Activated CD4-positive, alpha-beta T cell treated with anti-CD3 and anti-CD28 coated beads, Interleukin-2, amount 10 ng/mL, durations not matched to agents 24 days and 14 days (primary cell): Measurements from ENCODE around the gene ECE1. TPM values are rescaled to one million over a fixed set of nuclear protein-coding genes. Genes with fewer than 3 reads are reported as not detected.

Experiments
- DNase-seq: peaks from one replicate; pipeline ENCODE4 v3.0.0; 2022
- H3K27ac Mint-ChIP-seq: one replicate; pipeline ENCODE4 v1.8.0; 2022; ENCODE audit warnings: mild to moderate bottlenecking, mixed read lengths
- H3K27me3 Mint-ChIP-seq: one replicate; pipeline ENCODE4 v1.8.0; 2022; ENCODE audit warnings: mixed read lengths
- H3K36me3 Mint-ChIP-seq: one replicate; pipeline ENCODE4 v1.8.0; 2022; ENCODE audit warnings: low read depth, mild to moderate bottlenecking, mixed read lengths
- H3K4me1 Mint-ChIP-seq: one replicate; pipeline ENCODE4 v1.8.0; 2021; ENCODE audit warnings: mixed read lengths
- H3K4me3 Mint-ChIP-seq: one replicate; pipeline ENCODE4 v1.8.0; 2022; ENCODE audit warnings: mild to moderate bottlenecking, moderate library complexity, mixed read lengths
- H3K9me3 Mint-ChIP-seq: one replicate; pipeline ENCODE4 v1.8.0; 2021; ENCODE audit warnings: mixed read lengths
- intact Hi-C: fragments of 100-400 bp; cut with micrococcal nuclease; formaldehyde crosslinking; loops from one replicate; pipeline ENCODE4 v1.15.1; 2023
- total RNA-seq: library from RNA; stranded (reverse); gene quantifications from 2 replicates; pipeline ENCODE4 v1.2.3, GENCODE V29; 2022

ECE1 gene
- total RNA-seq, 1 donor from 2014 or later = 134 TPM

- H3K4me3 Mint-ChIP-seq = no peak overlapping the region
- peaks cover 16% of the 10 kb centered on the region for H3K4me1 Mint-ChIP-seq
- intact Hi-C loops = no loop called here
- no peak overlapping the region for H3K27ac Mint-ChIP-seq
- DNase-seq = no peak
- H3K27me3 Mint-ChIP-seq = no peaks in the 10 kb centered on the region
- H3K36me3 Mint-ChIP-seq = peaks cover 69% of the 10 kb centered on the region
- H3K9me3 Mint-ChIP-seq = no peaks in the 10 kb centered on the region
These were observed 21.7 kb downstream of the ECE1 start for GRCh38 chr1:21268281-21269239.

GRCh38 chr1:21267191-21268077 is 22.8 kb downstream of the ECE1 start:
- no peak overlapping the region for H3K4me3 Mint-ChIP-seq
- H3K27me3 Mint-ChIP-seq = no peaks in the 10 kb centered on the region
- H3K36me3 Mint-ChIP-seq = peaks cover 62% of the 10 kb centered on the region
- peak overlapping the region; percentile 68 for H3K27ac Mint-ChIP-seq
- DNase-seq = no peak
- H3K4me1 Mint-ChIP-seq = peaks cover 20% of the 10 kb centered on the region
- intact Hi-C loops = no loop called here
- no peaks in the 10 kb centered on the region for H3K9me3 Mint-ChIP-seq

GRCh38 chr1:21266119-21266774 is 24.0 kb downstream of the ECE1 start:
- peaks cover 32% of the 10 kb centered on the region for H3K4me1 Mint-ChIP-seq
- H3K4me3 Mint-ChIP-seq = no peak overlapping the region
- H3K27ac Mint-ChIP-seq = no peak overlapping the region
- intact Hi-C loops = no loop called here
- H3K27me3 Mint-ChIP-seq = no peaks in the 10 kb centered on the region
- DNase-seq = no peak
- H3K36me3 Mint-ChIP-seq = peaks cover 56% of the 10 kb centered on the region
- H3K9me3 Mint-ChIP-seq = no peaks in the 10 kb centered on the region

- Mint-ChIP-seq H3K27ac (no peak overlapping the region), H3K9me3 (no peaks in the 10 kb centered on the region), H3K36me3 (peaks cover 57% of the 10 kb centered on the region), H3K27me3 (no peaks in the 10 kb centered on the region), H3K4me3 (no peak overlapping the region), H3K4me1 (peaks cover 37% of the 10 kb centered on the region)
- intact Hi-C loops = no loop called here
- DNase-seq = no peak
These were observed 24.6 kb downstream of the ECE1 start for GRCh38 chr1:21265644-21266043.

GRCh38 chr1:21264898-21265297 is 25.4 kb downstream of the ECE1 start:
- no peaks in the 10 kb centered on the region for H3K9me3 Mint-ChIP-seq
- peaks cover 54% of the 10 kb centered on the region for H3K36me3 Mint-ChIP-seq
- no peaks in the 10 kb centered on the region for H3K27me3 Mint-ChIP-seq
- H3K27ac Mint-ChIP-seq = no peak overlapping the region
- intact Hi-C loops = no loop called here
- H3K4me1 Mint-ChIP-seq = peaks cover 38% of the 10 kb centered on the region
- DNase-seq = no peak
- no peak overlapping the region for H3K4me3 Mint-ChIP-seq

GRCh38 chr1:21263653-21264225 is 26.5 kb downstream of the ECE1 start:
- H3K27me3 Mint-ChIP-seq = no peaks in the 10 kb centered on the region
- peaks cover 48% of the 10 kb centered on the region for H3K36me3 Mint-ChIP-seq
- H3K4me1 Mint-ChIP-seq = peaks cover 42% of the 10 kb centered on the region
- no peaks in the 10 kb centered on the region for H3K9me3 Mint-ChIP-seq
- H3K4me3 Mint-ChIP-seq = no peak overlapping the region
- peak overlapping the region; percentile 24 for H3K27ac Mint-ChIP-seq
- intact Hi-C loops = no loop called here
- no peak for DNase-seq

GRCh38 chr1:21263052-21263429 is 27.2 kb downstream of the ECE1 start:
- Mint-ChIP-seq H3K4me1 (peaks cover 49% of the 10 kb centered on the region), H3K9me3 (no peaks in the 10 kb centered on the region), H3K27me3 (no peaks in the 10 kb centered on the region), H3K36me3 (peaks cover 52% of the 10 kb centered on the region), H3K27ac (no peak overlapping the region), H3K4me3 (no peak overlapping the region)
- intact Hi-C loops = no loop called here
- no peak for DNase-seq

GRCh38 chr1:21262293-21263051 is 27.8 kb downstream of the ECE1 start:
- Mint-ChIP-seq H3K4me1 (peaks cover 49% of the 10 kb centered on the region), H3K9me3 (no peaks in the 10 kb centered on the region), H3K27ac (peak overlapping the region; percentile 89), H3K36me3 (peaks cover 50% of the 10 kb centered on the region), H3K4me3 (peak overlapping the region; percentile 23), H3K27me3 (no peaks in the 10 kb centered on the region)
- DNase-seq = no peak
- intact Hi-C loops = no loop called here

GRCh38 chr1:21261551-21262292 is 28.5 kb downstream of the ECE1 start:
- H3K27me3 Mint-ChIP-seq = no peaks in the 10 kb centered on the region
- H3K4me1 Mint-ChIP-seq = peaks cover 50% of the 10 kb centered on the region
- peak overlapping the region; percentile 23 for H3K4me3 Mint-ChIP-seq
- peak overlapping the region; percentile 89 for H3K27ac Mint-ChIP-seq
- H3K36me3 Mint-ChIP-seq = peaks cover 50% of the 10 kb centered on the region
- intact Hi-C loops = no loop called here
- peak; percentile 63 for DNase-seq
- no peaks in the 10 kb centered on the region for H3K9me3 Mint-ChIP-seq

- intact Hi-C loops = no loop called here
- Mint-ChIP-seq H3K9me3 (no peaks in the 10 kb centered on the region), H3K27ac (peak overlapping the region; percentile 89), H3K4me1 (peaks cover 52% of the 10 kb centered on the region), H3K4me3 (no peak overlapping the region), H3K36me3 (peaks cover 56% of the 10 kb centered on the region), H3K27me3 (no peaks in the 10 kb centered on the region)
- no peak for DNase-seq
These were observed 29.7 kb downstream of the ECE1 start for GRCh38 chr1:21260405-21261125.

GRCh38 chr1:21259316-21260076 is 30.8 kb downstream of the ECE1 start:
- no peak for DNase-seq
- H3K27ac Mint-ChIP-seq = peak overlapping the region; percentile 43
- peaks cover 60% of the 10 kb centered on the region for H3K36me3 Mint-ChIP-seq
- H3K27me3 Mint-ChIP-seq = no peaks in the 10 kb centered on the region
- peaks cover 51% of the 10 kb centered on the region for H3K4me1 Mint-ChIP-seq
- intact Hi-C loops = loop anchor here (2.0 kb wide), 1 partner anchor 33 kb away; no protein-coding TSS in a partner anchor
- H3K9me3 Mint-ChIP-seq = no peaks in the 10 kb centered on the region
- no peak overlapping the region for H3K4me3 Mint-ChIP-seq
